Endometrial microvascular endothelial cells (primary cell): ENCODE data around the gene SEMA3E. TPM values are rescaled to one million over a fixed set of nuclear protein-coding genes. Genes with fewer than 3 reads are reported as not detected.

Source experiments
- in situ Hi-C: cut with HindIII; loops from 2 replicates; pipeline ENCODE4 v1.10.0; 2017; ENCODE audit warnings: low sequenced_read_pairs, low pct_unique_long_range_greater_than_20kb; ENCODE audit errors: inconsistent ontology term
- total RNA-seq: library from RNA; depleted of rRNA; stranded (reverse); fragments of >200 nt; gene quantifications from one replicate; pipeline ENCODE4 v1.2.3, GENCODE V29; 2015; ENCODE audit errors: inconsistent ontology term

Gene SEMA3E
- total RNA-seq, result under 0.01 TPM

DNA sequence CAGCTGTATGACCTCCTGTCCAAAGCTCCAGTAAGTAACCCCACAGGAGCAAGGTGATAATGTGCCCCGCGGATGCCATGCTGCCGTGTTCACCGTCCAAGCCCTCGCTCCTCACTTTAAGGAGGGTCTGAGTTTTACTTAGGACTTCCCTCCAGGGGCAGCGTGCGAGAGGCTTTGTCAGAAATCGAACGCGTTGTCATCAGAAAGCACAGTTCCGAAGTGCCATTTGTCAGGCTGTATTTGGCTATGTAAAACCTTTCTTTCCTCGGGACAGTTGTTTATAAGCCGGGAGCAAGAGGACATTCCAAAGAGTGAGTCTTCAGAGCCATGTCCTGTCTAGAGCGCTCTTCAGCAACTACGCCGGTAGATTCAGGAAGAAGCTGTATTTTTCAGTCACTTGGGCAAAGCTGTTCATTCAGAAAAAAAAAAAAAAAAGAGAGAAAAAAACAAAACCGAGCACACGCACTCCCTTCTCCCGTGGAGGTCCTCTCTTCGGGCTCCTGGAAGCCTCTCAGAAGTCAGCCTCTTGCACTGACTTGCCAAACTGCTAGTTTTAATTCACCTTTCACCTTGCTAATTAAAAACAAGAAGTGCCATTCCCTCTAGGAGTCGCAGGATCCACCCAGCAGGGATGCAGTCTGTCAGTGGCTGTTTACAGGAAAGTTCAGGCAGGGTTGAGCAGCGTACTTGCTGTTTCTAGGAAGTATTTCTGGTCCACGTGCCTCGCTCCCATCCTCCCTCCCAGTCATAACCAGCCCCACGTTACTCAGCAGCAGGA, at the start of gene SEMA3E:
Gene SEMA3E, minus strand, starts transcription at position 676 of the 778 bp plus-strand sequence.
- in situ Hi-C loops, result no loop called here

- in situ Hi-C loops, result no loop called here
Observed at GRCh38 chr7:83697804-83698530, 49.0 kb upstream of the SEMA3E start.

- in situ Hi-C loops, result no loop called here
Observed at GRCh38 chr7:83696101-83696500, 47.2 kb upstream of the SEMA3E start.

DNA sequence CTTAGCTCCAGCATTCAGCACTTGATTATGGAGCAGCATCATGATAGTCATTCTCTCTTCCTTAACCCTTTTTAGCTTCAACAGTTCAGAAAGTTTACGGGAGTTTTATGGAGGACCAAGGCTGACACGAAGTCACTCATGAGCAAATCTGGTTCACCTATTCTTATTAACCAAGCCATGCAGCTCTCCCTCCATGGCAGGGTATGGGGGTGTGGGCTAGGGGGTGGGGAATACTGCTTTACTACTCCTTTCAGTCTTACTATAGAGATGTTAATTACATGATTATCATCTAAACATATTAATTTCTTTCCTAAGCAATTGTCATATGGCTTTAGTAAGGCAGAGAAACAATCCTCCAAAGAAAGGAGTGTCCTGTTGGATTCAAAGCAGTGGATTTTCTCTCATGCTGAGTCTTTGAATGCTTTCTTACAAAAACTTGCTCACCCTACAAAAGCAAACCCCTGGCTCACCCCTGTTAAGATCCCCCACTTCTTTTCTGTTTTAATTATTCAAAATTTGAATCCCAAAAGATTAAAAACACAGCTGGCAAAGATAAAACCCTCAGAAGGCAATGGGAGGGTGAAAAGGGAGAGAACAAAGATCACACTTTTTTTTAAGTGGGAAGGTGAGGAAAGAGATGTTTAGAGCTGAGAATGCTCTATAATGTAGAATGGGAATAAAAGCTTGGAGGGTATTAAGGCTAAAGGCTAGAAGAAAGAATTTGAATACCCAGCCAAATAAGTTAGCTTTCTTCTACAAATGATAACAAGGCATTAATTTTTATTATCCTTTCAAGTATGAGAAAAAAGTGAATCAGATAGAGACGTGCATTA, 46.4 kb upstream of the SEMA3E start:
- in situ Hi-C loops, result no loop called here

DNA sequence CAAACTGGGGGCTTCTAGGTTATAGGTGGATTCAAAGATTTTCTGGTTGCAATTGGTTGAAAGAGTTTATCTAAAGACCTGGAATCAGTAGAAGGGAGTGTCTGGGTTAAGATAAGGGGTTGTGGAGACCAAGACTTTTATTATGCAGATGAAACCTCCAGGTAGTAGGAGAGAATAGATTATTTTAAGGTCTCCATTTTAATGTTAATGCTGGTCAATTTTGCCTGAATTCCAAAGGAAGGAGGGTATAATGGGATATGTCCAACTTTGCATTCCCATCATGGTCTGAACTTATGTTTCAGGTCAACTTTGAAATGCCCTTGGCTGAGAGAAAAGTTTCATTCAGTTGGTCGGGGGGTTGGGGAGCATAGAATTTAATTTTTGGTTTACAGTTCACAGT, 44.3 kb upstream of the SEMA3E start:
- in situ Hi-C loops, result no loop called here

DNA sequence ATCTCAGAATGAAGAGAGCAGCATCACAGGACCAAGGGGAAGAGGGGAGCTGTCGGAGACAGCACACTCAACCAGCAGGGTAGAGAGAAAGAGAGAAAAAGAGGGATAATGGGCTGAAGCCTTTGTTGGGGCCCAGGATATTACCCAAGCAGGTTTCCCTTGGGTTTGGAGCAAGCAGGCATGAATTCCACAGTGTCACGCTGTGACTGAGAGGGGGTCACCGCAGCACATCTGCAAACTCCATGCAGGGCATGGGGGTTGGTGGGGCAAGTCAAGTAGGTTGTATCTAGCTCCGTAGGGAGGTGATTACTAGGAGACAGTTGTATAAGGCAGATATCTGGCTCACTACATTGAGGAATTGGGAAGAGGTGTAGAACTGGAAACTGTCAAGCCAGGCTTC, 42.2 kb upstream of the SEMA3E start:
- in situ Hi-C loops, result no loop called here

- in situ Hi-C loops, result no loop called here
Observed at GRCh38 chr7:83689855-83690254, 40.9 kb upstream of the SEMA3E start.

- in situ Hi-C loops, result no loop called here
Observed at GRCh38 chr7:83686416-83686815, 37.5 kb upstream of the SEMA3E start.

DNA sequence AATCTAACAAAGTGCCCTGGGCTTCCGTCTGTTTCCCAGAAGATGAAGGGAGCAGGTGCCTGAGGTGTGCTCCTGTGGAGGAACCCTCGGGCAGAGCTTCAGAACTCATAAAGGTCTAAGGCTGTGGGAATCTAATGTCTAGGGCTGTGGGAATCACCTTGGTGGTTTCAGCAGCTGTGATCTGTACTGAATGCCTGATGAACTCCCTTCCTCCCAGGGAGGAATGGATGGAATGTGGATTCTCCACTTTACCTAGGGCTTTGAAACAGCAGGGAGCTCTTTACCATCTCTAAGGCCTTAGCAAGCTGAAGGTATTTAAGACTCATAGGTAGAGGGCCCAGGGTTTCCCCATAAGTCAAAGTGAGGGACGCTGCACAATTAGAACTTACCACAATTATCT, 36.0 kb upstream of the SEMA3E start:
- in situ Hi-C loops, result no loop called here

DNA sequence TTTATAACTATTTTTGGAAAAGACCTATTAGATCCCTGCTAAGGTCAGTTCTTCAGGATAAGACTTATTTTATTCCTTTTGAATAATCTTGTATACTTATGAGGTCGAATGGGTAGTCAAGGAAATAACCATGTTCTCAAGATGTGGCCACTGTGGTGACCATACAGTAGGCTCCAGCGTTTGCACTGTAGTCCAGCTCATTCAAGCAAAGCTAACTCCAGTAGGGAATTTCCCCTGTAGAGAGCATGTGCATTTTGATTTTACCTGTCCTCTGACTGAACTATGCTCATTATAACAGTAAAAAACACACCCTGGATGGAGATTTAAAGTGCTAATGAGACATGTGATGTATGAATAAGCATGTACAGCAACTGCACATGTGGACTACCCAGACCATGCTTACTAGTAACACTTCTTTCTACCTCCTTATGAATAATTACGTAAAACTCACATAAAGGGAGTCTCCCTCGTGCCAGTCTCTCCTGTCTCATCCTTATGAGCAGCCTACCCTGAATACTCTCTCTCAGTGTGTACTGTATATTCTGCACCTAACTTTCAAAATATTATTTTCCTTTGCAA, 32.4 kb upstream of the SEMA3E start:
- in situ Hi-C loops, result no loop called here

GRCh38 chr7:83677180-83677866, 28.4 kb upstream of the SEMA3E start:
- in situ Hi-C loops, result no loop called here

DNA sequence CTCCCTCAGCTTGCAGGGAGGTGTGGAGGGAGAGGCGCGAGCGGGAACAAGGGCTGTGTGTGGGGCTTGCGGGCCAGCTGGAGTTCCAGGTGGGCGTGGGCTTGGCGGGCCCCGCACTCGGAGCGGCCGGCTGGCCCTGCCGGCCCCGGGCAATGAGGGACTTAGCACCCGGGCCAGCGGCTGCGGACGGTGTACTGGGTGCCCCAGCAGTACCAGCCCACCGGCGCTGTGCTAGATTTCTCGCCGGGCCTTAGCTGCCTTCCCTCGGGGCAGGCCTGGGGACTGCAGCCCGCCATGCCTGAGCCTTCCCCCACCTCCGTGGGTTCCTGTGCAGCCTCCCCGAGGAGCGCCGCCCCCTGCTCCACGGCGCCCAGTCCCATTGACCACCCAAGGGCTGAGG, 24.4 kb upstream of the SEMA3E start:
- in situ Hi-C loops, result loop anchor here (25.0 kb wide), 1 partner anchor 261 kb away; no protein-coding TSS in a partner anchor

DNA sequence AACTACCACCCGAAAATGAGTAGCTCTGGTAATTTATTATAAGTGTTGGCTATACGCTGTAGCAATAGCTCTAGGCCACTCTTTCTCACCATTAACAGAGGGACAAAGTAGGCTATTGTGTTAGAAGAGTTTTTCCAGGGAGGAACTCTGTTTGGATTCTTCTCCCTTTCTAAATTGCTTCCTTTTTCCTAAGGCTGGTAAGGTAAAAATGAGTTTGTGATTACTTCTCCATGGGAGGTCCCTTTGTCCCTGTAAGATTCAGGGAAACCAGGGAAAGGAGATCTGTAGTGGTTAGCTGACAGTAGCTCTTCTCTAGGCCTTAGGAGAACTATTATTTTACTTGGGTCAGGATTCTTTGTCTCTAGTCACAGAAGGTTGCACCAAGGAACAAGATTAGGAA, 23.2 kb upstream of the SEMA3E start:
- in situ Hi-C loops, result loop anchor here (25.0 kb wide), 1 partner anchor 260 kb away; no protein-coding TSS in a partner anchor

DNA sequence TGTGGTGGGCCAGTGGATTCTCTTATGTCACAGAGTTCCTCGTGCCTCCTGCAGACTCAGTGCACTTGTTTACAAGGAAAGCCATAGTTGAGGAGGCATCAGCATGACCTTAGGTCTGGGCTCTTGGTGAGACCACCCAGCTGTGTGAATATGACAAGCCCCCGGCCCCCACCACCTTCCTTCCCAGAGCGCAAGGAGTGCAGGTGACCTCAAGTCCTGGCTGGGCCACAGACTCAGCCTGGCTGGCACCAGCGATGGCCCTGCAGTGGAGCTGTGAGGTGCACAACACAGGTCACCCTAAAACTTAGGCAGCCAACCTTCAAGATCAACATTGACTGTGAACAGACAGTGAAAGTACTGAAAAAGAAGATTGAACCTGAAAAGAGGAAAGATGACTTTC, 14.2 kb upstream of the SEMA3E start:
- in situ Hi-C loops, result loop anchor here (25.0 kb wide), 1 partner anchor 251 kb away; no protein-coding TSS in a partner anchor

DNA sequence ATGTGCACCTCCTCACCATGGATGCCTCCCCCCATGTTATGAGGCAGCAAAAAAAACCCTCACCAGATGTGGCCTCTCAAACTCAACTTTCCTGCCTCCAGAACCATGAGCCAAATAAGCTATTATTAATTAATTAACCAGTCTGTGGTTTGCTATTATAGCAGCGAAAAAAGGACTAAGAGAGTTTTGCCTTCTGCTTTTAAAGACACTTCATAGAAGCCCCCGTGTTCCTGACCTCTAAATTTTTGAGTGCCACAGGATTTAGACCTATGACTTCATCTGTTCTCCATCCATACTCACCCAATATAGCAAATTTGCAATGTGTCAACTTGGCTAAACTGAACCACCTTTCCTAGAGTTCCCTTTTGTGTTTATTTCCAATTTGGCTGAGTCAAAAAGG, 9.2 kb upstream of the SEMA3E start:
- in situ Hi-C loops, result loop anchor here (25.0 kb wide), 1 partner anchor 246 kb away; no protein-coding TSS in a partner anchor

DNA sequence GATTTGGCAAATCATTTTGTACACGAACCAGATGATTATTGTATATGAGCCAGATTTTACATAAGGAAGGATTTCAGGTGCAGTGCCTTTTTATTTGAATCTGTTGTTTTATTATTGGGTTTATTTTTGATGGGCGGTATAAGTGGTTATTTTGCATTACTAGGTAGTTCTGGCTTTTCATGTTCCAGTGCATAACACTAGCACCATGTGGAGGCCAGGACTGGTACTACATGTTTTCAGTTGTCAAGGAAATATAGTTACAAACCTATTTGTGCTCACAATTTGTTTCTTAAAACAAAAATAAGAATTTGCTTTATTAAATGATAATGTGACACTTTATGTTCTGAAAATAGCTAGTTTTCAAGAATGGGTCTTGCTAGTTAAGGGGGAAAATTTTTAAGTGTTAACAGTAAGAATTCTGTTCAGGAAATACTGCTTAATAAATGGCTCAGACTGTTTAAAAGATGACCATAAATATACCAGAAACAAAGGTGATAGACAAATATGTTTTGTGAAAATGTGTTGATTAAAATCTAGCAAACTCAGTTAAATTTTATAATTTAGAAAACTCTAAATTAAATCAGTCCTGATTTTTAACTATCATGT, 7.1 kb upstream of the SEMA3E start:
- in situ Hi-C loops, result loop anchor here (25.0 kb wide), 1 partner anchor 244 kb away; no protein-coding TSS in a partner anchor

- in situ Hi-C loops, result loop anchor here (25.0 kb wide), 1 partner anchor 240 kb away; no protein-coding TSS in a partner anchor
Observed at GRCh38 chr7:83652481-83652880, 3.5 kb upstream of the SEMA3E start.

DNA sequence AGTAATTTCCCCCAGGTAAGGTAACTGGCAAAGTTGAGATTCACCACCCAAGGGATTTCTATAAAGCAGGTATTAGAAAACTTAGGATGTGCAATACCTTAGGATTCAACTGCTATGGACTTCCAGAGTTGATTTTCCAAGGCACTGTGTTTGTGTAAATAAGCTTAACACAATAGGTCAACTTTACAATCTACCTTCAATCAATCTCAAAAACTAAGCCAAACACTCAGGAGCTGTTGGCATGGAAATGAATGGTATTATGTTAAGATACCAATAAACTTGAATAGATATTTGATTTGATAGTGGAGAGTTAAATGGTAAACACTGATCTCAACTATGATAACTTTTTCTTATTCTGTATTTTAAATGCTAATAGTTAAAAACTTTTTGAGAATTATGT, 762 bp upstream of the SEMA3E start:
- in situ Hi-C loops, result loop anchor here (25.0 kb wide), 1 partner anchor 237 kb away; no protein-coding TSS in a partner anchor
